Measurements from ENCODE around the gene F8.

F8 gene

DNA sequence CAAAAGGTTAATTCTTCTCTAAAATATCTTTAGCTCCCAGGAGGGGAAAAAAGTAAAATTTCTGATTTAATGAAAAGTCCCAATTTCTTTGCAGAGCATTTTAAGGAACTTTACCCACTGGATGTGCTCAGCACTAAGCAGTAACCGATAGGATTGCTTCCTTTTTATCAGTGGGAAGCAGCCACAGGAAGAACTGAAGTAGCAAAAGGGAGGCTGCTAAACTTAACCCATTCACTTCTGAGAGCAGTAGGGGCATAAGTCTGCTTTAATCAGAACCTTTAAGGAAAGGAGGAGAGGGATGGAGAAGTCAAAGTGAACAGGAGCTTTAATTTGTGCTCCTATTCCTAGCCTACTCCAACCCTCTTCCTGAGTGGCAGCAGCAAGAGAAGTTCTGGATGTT, at the start of gene F8:
TSS of gene F8 (minus strand) at position 139 of the 400 bp plus-strand sequence. CDS start 171 bp downstream, outside the sequence.
- DNase-seq: no peak

DNA sequence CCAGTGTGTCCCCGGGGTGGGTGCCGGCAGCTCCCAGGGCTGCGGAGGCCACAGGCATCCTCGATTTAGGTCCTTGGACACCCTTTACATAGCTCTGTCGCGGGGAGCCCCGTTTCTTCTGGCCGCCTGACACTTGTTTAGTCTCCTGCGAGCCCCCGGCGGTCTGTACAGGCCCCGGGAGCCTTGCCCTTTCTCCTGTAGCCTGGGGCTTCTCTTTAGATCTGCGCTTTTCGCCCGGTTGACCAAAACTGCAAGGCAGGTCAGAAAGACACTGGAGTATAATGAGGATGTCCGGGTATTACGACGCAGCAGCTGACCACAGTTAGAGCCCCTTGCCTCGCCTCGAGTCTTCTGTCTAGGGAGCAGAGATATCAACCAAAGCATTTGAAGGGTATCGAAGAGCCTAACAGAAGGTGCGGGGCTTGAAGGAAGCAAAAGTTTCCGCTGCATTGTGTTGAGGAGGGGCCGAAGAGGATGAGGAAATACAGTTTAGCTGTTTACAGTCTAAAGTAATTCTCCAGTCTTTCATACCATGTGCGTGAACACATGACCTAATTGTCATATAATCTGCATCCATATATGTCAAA, 49.3 kb upstream of the F8 start:
- DNase-seq: no peak

DNA sequence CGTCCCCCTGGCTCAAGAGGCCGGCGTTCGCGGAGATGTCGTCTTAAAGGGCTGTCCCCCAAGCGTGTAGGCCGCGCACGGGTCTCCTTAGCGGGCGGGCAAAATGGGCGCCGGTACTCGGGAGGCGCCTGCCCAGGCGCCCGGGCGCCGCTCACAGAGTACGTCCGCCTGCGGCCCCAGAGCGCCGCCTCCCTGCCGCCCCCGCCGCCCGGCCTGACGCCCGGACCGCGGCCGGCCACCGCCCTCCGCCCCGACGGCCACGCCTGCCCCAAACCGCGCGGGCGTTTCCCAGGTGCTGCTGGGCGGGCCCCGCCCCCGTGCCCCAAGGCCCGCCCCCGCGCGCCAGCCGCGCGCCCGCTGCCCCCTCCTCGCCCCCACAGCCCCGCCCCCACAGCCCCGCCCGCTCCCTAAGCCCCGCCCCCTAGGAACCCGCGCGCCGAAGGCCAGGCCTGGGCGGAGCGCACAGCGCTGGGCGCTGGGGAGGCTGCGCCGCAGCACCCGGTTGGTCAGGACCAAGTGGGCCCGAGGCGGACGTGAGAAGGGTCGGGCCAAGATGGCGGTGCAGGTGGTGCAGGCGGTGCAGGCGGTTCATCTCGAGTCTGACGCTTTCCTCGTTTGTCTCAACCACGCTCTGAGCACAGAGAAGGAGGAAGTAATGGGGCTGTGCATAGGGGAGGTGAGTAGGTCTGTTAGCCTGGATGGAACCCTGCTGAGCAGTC, 48.6 kb upstream of the F8 start, which contains the start of the genes BRCC3, CMC4 and MTCP1:
TSS of gene BRCC3 (plus strand) at position 534 of the 719 bp plus-strand sequence. CDS start at position 554, 20 bp downstream.
TSS of gene CMC4 (minus strand) at position 162 of the 719 bp plus-strand sequence. CDS start 7,113 bp downstream, outside the sequence.
TSS of gene MTCP1 (minus strand) at position 162 of the 719 bp plus-strand sequence. CDS start 5,126 bp downstream, outside the sequence.
- DNase-seq: peak; percentile 11

DNA sequence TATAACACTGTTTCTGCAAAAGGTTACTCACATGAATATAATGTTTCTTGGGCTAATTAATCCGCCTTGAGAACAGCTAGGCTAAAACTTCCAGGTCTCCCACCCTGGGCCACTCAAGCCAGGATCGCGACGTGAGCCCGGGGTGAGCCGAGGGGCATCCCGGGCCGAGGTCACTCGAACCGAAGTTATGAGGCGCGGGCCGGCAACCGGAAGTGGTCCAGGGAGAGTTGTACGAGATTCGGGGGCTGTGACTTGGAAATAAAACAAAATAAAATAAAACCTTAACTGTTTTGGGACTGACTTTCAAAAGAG, 48.1 kb upstream of the F8 start:
- no peak for DNase-seq

DNA sequence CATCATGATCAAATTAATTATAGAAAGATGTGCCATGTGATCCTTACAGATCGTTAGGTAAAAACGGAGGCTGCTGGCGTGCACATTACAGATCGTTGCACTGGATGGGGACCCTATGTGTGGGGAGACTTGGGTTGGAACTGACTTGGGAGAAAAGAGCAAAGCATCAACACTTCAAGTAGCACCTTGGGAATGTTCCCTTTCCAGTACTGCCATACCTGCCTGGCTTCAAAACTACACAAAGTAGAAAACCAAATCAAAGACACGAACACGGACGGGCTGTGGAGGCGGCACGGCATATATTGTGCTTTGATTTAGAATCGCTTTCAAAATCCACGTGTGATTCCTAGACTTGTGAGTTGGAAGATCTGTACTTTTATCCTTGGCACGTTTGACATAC, 47.5 kb upstream of the F8 start:
- no peak for DNase-seq

DNA sequence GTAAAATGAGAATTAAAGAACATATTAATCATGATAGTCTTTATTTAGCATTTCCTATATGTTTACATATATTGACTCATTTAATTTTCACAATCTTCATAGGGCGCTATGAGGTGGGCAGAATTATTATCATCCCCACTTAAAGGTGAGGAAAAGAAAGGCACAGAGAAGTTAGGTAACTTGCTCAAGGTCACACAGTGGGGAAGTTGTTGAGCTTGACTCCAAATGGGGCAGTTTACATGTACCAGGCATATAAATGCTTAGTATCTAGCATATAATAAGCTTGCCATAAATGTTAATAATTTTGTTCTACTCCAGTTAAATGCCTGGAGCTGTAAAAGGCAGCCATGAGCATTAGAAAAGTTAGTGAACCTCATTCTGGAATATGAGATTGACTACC, 46.9 kb upstream of the F8 start:
- no peak for DNase-seq

DNA sequence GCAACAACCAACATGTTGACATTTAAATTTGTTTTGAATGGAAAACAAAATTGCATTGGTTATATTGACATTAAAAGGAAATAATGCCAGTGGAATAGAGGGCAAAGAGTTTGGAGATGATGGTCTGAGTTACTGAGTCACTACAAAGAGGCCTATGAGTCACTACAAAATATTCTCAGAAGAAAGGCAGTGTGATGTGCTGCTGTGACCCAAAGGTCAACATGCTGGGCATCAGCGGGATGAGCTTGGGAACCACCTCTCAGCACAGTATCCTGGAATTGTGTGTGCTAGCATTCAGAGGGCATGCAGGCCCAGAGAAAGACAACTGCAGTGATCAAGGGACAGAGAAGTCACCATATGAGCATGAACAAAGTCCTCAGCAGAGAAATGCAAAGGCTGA, 45.6 kb upstream of the F8 start:
- DNase-seq: no peak

DNA sequence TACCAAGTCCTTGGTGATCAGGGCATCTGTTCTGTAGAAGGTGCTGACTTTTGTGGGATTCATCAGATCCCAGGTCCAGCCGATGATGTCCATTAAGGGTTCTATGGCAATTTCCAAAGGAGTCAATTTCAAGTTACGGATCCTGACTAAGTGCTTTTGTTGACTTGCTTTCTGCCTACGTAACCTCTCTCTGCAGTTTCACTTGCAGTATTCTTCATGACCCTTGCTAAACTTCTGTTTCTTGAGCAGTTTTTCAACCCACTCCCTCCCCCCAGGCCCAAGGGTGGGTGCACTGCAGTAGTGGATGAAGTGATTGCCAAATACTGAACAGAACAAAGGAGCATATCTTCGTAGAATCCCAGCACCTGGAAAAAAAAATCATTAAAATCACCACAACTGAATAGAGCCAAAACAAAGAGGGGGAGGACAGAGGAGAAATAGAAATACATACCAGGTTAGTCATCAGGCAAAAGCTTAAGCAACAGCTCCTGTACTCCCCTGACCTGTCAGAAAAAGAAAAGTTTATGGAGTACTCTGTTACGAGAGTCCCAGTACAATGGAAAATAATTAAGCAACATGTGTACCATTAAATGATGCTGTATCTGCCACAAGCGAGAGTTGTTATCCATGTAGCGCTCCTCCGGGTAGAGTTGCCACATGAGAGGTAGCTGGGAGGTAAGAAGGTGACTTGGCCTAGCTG, 42.7 kb upstream of the F8 start:
- no peak for DNase-seq

DNA sequence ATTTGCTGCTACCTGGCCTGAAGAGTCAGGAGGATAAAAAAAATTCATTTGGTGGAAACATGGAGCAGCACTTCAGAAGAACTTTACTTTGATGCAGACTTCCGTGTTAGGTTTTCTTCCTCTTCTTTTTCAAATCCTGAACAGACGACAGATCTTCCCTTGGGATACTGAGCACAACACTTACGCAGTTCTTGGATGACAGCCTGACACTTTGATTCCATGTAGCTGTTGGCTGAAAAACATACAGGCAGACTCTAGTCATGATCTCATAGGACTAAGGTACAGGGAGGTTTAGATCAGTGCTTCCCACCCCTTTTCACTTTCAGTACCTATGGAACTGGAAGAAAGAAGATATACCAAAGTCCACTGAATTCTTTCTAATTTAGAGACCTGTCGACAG, 39.2 kb upstream of the F8 start:
- no peak for DNase-seq

DNA sequence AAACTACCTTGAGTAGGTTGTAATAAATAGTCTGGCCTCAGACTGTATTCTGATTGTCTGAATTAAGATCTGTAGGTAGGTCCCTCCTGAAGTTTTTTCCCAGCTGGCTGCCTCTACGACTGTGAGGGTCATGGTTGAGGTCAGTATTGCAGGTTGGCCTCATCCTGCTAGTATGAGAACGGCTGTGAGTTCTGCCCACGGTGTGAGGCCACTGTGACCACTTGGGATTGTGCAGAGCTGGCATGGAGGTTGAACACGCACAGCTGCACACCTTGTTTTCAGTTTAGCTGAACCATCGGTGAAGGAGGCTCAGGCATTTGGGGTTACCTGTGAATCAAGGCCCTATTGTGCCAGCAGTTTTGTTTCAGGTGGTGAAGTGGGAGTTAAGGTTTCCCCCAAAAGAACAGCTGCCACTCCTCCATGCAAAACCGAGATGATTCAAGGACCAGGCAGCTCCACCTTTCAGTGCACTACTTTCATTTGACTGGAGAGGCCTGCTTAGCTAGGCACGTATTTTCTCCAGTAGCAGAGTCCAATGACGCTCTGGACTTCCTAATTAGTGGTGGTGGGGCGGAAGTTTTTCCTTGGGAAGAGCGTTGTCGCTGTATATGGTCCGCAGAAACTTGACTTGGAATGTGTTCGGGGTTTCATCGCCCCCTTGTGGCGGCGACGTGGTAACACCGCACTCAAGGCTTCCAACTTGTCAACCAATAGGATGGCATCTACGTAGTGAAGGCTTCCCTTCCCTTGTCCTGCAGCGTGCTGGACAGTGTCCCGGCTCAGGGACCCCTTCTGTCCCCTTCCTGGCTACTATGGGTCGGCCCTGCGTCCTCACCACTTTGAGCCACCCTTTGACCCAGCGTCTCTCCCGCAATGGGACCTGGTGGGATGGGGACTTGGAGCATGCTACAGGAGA, 34.6 kb upstream of the F8 start:
- peak; percentile 7 for DNase-seq

DNA sequence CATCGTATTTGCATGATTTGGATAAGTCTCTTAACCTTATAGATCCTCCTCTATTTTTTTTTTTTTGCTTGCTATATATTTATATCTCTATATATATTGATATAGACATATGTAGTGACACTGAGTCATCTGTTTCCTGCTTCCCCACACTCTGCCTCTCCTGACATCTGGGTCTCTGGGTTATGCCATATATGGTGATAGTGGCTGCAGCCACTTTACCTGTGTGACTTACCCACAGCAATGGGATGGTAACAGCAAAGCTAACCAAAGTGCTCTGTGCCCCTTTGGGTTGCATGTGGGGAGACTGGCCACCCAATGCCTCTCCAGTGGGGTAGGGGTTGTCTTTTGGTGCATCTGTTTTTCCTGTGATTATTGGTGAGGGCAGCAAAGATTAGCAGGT, 33.9 kb upstream of the F8 start:
- no peak for DNase-seq

DNA sequence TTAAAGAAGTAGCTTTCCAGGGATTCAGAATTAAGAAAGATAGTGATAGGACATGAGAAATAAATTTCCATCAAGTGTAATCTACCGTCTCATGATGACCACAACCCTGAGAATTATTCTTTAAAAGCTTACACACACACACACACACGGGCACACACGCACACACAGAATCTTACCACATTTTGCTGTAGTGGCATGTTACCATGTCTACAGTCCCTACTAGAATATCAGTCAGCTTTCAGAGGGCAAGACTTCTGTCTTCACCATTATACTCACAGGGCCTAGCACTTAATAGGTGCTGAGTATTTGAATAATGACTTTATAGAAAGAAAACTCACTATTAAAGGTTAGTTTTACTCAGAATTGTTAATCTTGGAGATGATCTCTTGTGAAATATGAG, 33.0 kb upstream of the F8 start:
- no peak for DNase-seq

DNA sequence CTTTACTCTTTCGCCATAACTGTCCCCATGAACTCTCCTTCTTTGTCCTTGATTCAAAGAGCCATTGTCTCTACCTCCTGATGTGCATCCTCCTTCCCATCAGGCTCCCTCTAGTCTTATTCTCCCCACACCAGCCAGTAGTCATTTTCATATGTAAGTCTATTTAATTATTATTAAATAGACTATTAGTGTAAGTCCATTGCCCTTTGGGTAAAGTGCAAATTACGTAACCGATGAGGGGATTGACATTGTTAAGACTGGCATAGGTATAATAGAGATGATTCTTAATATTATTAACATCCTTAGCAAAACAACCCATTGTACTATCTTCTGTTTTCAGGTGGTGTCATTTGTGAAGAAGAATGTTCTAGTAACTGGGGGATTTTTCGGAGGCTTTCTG, 31.7 kb upstream of the F8 start:
- no peak for DNase-seq

DNA sequence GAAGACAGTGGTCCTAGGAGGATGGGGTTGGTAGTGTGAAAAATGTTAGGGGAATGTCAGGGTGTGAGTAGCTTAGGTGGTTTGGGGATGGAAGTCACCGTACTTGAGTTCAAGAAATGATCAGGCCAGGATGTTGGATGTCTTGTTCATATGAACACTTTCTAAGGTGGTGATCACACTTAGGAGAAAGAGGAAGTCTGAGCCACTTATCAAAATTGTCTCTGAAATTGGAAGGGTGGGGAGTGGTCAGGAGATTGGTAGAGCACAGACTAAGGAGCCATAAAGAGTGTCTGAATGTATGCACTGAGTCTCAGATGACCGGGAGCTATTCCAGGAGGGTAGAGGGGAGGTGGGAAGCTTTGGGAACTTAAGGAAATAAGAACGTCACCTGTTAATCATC, 31.1 kb upstream of the F8 start:
- DNase-seq: no peak

DNA sequence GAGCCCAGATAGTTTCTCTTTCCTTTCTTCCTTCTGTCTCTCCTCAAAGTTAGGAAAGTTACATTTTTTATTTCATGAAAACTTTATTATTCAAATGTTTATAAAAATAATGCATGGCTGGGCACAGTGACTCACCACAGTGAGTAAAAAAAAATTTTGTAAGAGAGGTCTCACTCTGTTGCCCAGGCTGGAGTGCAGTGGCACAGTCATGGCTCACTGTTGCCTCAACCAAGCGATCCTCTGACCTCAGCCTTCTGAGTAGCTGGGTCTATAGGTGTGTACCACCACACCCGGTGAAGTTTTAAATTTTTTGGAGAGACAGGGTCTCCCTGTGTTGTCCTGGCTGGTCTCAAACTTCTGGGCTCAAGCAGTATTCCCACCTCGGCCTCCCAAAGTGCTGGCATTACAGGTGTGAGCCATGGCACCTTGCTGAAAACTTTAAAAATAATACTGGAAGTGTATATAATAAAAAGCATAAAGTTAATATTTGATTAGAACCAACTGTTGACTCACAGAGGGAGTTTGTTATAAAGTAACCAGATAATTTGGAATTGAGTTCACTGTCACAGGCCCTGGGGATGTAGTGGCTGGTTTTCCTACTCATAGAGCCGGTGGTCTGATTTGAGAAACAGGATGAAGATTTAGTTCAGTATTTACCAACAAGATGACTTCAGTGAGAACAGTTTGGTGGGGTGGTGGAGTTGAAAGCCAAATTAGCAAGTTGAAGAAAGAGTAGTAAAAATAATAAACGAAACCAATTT, 30.4 kb upstream of the F8 start:
- no peak for DNase-seq

DNA sequence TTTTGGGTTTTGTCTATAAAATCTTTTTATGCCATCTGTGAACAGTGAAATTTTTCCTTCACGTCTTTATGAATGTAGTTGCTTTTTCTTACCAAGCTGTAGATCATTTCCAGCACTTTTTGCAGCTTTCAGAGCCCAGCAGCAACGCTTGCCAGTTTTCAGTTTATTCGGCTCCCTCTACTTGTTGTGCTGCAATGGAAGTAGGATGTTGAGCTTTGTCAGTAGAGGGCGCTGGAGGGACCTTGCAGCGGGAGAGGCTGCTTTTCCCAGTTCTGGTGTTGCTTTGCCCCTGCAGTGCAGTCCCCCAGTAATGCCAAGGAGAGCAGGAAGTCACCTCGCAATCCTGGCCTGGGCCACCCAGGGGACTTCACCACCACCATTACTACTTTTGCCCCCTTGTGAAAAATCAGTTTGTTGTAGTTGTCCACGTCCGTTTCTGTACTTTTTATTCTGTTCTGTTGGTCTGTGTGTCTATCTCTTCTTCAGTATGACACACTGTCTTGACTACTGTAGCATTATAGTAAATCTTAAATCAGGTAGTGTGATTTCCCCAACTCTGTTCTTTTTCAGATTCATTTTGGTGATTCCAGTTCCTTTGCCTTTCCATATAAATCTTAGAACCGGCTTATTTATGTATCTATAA, 26.6 kb upstream of the F8 start:
- peak; percentile 3 for DNase-seq

DNA sequence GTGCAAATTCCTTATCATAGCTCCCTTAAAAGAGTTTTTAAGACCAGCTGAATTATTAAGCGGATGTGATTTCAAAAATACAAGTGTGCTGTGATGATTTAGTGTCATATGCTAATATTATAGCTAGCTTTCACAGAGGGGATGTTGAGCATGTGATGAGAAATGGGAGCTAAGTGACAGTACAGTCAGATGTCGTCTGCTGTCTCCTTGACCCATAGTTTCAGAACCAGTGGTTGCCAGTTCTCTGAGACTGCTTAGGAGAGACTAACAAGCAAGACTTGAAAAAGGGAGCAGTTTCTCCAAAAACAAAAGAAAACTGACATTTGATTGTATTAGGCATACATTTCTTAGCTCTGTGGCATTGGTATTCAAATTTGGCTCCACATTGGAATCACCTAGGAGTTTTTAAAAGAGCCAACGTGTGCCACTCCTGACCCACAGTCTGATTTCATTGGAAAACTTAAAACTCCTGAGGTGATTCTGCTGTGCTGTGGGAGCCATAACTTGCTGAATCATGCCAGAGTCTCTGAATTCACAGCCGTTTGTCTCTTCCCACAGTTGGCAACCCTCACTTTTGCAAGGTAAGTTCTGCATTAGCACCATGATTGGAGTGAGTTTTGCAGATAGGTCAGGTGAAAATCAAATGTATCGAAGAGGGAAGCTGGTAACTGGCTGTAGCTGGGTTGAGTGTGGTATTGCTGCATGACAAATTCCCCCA, 24.4 kb upstream of the F8 start:
- no peak for DNase-seq

DNA sequence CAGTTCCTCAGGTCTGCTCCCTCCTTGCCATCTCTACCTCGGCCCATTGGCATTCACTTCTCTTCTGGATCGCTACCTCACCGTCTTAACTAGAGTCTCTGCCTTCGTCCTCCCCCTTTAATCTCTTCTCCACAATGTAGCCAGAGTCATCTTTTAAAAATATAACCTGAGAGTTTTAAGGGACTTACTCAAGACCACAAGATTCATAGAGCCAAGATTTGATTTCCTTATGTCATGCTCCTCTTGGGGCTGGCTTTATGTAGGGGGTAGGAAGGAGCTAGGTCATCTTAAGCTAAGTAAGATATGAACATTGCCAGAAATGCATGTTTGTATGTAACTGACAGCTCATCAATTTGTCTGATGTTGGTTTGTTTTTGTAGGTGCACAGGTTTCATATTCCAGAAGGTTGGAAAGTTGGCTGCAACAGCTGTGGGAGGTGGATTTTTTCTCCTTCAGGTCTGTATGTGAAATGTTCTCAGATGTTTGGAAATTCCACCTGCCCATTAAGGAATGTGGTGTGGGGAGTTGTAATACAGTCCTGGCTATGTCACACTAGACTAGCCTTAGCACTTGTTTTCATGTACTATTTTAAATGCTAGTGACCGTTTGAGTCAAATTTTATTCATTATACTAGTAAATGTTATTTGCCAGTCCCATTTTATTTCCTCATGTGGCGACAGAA, 23.7 kb upstream of the F8 start:
- DNase-seq: no peak

DNA sequence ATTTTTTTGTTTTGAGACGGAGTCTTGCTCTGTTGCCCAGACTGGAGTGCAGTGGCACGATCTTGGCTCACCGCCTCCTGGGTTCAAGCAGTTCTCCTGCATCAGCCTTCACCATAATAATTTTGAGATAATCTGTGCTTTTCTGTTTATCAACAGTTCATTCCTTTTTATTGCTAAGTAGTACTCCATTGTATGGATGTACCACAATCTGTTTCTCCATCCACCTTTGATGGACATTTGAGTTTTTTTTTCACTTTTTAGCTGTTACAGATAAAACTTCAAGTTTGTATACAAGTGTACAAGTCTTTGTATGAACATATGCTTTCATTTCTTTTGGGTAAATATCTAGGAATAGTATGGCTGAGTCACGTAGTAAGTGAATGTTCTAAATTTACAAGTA, 13.2 kb upstream of the F8 start:
- DNase-seq: no peak

DNA sequence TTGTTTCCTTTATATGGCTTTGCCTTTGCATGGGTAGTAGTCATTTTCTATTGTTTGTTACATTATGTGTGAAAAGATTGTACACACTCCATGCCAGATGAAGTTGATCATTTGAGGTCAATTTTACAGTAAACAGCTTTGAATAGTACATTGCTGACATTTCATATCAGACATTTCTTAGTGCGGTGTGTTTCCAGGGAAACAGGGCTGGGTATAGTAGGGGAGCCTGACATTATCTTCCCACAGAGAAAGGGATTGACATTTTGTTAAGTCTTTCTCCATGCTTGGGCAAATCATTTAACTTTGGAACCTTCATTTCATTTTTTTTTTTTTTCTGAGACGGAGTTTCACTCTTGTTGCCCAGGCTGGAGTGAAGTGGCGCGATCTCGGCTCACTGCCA, 9.1 kb upstream of the F8 start:
- DNase-seq: no peak
